ENCODE data around the gene C4B. TPM values are rescaled to one million over a fixed set of nuclear protein-coding genes. Genes with fewer than 3 reads are reported as not detected.

Gene C4B
- total and polyA plus RNA-seq, 9 of the 15 experiments (the other 6 are each of a cell fraction or from before 2014, with no cell fraction given), result 0.32 to 8.8 (median 5.4) TPM

GRCh38 chr6:31968791-31969711 is 45.5 kb upstream of the C4B start (continued):
- TF ChIP-seq ZNF740 (CRISPR knock-in tag; IDR thresholded peaks at IDR 0.05), result no peak
- TF ChIP-seq ZNF740 (tag; IDR thresholded peaks at IDR 0.05), result no peak
- no peak for TF ChIP-seq CCAR2 (IDR thresholded peaks at IDR 0.05; ENCODE audit: low read depth, low read length)
- no peak for TF ChIP-seq PML (IDR thresholded peaks at IDR 0.05; ENCODE audit: low read length)
- no peak for TF ChIP-seq MITF (IDR thresholded peaks at IDR 0.05)
- TF ChIP-seq RBBP5 (IDR thresholded peaks at IDR 0.05; ENCODE audit: borderline replicate concordance, insufficient read depth, low read length, poor library complexity, severe bottlenecking), result peak; percentile 37
- no peak for TF ChIP-seq USF2 (CRISPR knock-in tag; IDR thresholded peaks at IDR 0.05)
- TF ChIP-seq CUX1 (CRISPR knock-in tag; IDR thresholded peaks at IDR 0.05), result no peak
- TF ChIP-seq THRAP3 (IDR thresholded peaks at IDR 0.05; ENCODE audit: borderline replicate concordance), result 0 out of 2 replicates have a peak, but pooled peaks have one; percentile 47
- no peak for TF ChIP-seq RAD21 (CRISPR knock-in tag; conservative IDR thresholded peaks at IDR 0.05 in 1 of 2, IDR thresholded peaks at IDR 0.05 in 1 of 2)
- no peak for TF ChIP-seq AFF4 (CRISPR knock-in tag; IDR thresholded peaks at IDR 0.05)
- TF ChIP-seq GTF2F1 (IDR thresholded peaks at IDR 0.05; ENCODE audit: low read depth, low read length), result no peak

All from K562 (cell line).